ENCODE measurements around the gene RAB26. TPM values are rescaled to one million over a fixed set of nuclear protein-coding genes. Genes with fewer than 3 reads are reported as not detected.
"Not testable (repeated sequence)": the region's sequence is repeated elsewhere in the genome, so short reads cannot be mapped to it uniquely, and the experiment has no call there.

The RAB26 gene
- total and polyA plus RNA-seq, 12 donors, result 0.26 to 6.4 (median 1.6) TPM

- H3K27me3 ChIP-seq, result peaks cover 11 to 39% (median 22%) of the 10 kb centered on the region in 7 donors
- peaks cover 4 to 17% (median 12%) of the 10 kb centered on the region in 9 donors for H3K4me1 ChIP-seq
- 87 to 90% methylated on average over 6 of the region's 6 CpGs for WGBS, 2 donors
- DNase-seq (no peak), ATAC-seq (no peak)
- no peaks in the 10 kb centered on the region for H3K36me3 ChIP-seq
- H3K4me3 ChIP-seq, result no peak overlapping the region
- intact Hi-C loops (cut with DNase I), result no loop called here
- no peak for TF ChIP-seq CTCF (IDR thresholded peaks at IDR 0.05)
- no peak overlapping the region for H3K27ac ChIP-seq
- H3K9me3 ChIP-seq, result no peaks in the 10 kb centered on the region
These were observed 51.9 kb downstream of the RAB26 start for GRCh38 chr16:2200313-2200712.

DNA sequence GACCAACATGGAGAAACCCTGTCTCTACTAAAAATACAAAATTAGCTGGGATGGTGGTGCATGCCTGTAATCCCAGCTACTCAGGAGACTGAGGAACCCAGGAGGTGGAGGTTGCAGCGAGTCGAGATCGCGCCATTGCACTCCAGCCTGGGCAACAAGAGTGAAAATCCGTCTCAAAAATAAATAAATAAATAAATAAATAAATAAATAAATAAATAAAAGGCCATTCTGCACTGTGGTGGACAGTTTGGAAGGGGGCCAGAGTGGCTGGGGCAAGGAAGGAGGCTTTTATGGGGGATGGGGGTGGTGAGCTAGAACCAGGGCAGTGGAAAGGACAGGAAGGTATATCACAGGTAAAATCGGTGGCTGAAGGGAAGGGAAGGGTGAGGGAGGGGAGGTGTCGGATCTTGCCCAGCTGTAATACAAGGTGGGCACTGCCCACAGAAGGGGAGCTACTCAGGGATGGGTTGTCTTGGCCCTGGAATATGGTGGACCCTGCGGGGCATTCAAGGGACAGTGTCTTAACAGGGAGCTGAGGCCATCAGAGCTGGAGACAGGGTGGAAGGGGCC lies 54.8 kb downstream of the RAB26 start:
- intact Hi-C loops (cut with DNase I); H3K4me3 ChIP-seq; DNase-seq; H3K9me3 ChIP-seq; ATAC-seq; H3K27ac ChIP-seq: not testable (repeated sequence)
- Histone ChIP-seq H3K36me3 (peaks cover 0 to 17% (median 7%) of the 10 kb centered on the region in 9 donors), H3K27me3 (peaks cover 0 to 15% (median under 1%) of the 10 kb centered on the region in 7 donors), H3K4me1 (peaks cover 9 to 24% (median 15%) of the 10 kb centered on the region in 9 donors)
- WGBS, 2 donors, result 95 to 97% methylated on average over 8 of the region's 8 CpGs

Small RNA genes within 50 kb of the gene (microRNA-seq; reads per million reads assigned to microRNA genes)
- gene MIR3180-5 (0 reads per million in 2 donors), gene MIR4516 (0 reads per million in 2 donors), gene MIR6511B1 (0 reads per million in 2 donors)

Other genes with a start within 250 kb of the RAB26 start
- gene HS3ST6, start 230.2 kb upstream of the RAB26 start, total RNA-seq, result not detected
- gene HS3ST6, start 230.2 kb upstream of the RAB26 start, polyA plus RNA-seq, result under 1 TPM in 1 of 2 donors, not detected in 1; 0.03 TPM
- 10 to 100 TPM; 24.6 to 53.7 (median 34.3) TPM for gene MSRB1, start 205.4 kb upstream of the RAB26 start, total RNA-seq
- gene MSRB1, start 205.4 kb upstream of the RAB26 start, polyA plus RNA-seq, result 10 to 100 TPM; 41.4 to 82.2 TPM
- gene RPL3L, start 193.9 kb upstream of the RAB26 start, total RNA-seq, result 100 to 1,000 TPM; 173 to 282 (median 254) TPM
- 100 to 1,000 TPM; 124 to 164 TPM for gene RPL3L, start 193.9 kb upstream of the RAB26 start, polyA plus RNA-seq
- gene NDUFB10, start 189.1 kb upstream of the RAB26 start, total RNA-seq, result 100 to 1,000 TPM; 375 to 755 (median 559) TPM
- 1,000 to 10,000 TPM in 1 of 2 donors, 100 to 1,000 TPM in 1; 824 to 1,046 TPM for gene NDUFB10, start 189.1 kb upstream of the RAB26 start, polyA plus RNA-seq
- gene RPS2, start 183.8 kb upstream of the RAB26 start, total RNA-seq, result 1,000 to 10,000 TPM in 3 of 10 donors, 100 to 1,000 TPM in 7; 691 to 1,555 (median 813) TPM
- 1,000 to 10,000 TPM; 1,955 to 3,593 TPM for gene RPS2, start 183.8 kb upstream of the RAB26 start, polyA plus RNA-seq
- not detected for gene RNF151, start 181.8 kb upstream of the RAB26 start, total RNA-seq
- gene RNF151, start 181.8 kb upstream of the RAB26 start, polyA plus RNA-seq, result not detected
- 10 to 100 TPM; 18.5 to 26.7 (median 21.9) TPM for gene TBL3, start 176.6 kb upstream of the RAB26 start, total RNA-seq
- 10 to 100 TPM; 57.4 to 71.1 TPM for gene TBL3, start 176.6 kb upstream of the RAB26 start, polyA plus RNA-seq
- gene NOXO1, start 167.2 kb upstream of the RAB26 start, total RNA-seq, result not detected
- gene NOXO1, start 167.2 kb upstream of the RAB26 start, polyA plus RNA-seq, result under 1 TPM; 0.09 to 0.29 TPM
- 10 to 100 TPM; 14.7 to 30.2 (median 24.5) TPM for gene GFER, start 164.4 kb upstream of the RAB26 start, total RNA-seq
- gene GFER, start 164.4 kb upstream of the RAB26 start, polyA plus RNA-seq, result 10 to 100 TPM; 37.5 to 65.6 TPM
- under 1 TPM in 8 of 10 donors, not detected in 2; 0.15 to 0.62 (median 0.28) TPM for gene SYNGR3, start 158.7 kb upstream of the RAB26 start, total RNA-seq
- gene SYNGR3, start 158.7 kb upstream of the RAB26 start, polyA plus RNA-seq, result 1 to 10 TPM in 1 of 2 donors, under 1 TPM in 1; 0.51 to 2.5 TPM
- gene ZNF598, start 138.8 kb upstream of the RAB26 start, total RNA-seq, result 10 to 100 TPM in 9 of 10 donors, 1 to 10 TPM in 1; 9.5 to 24.7 (median 14.2) TPM
- gene ZNF598, start 138.8 kb upstream of the RAB26 start, polyA plus RNA-seq, result 10 to 100 TPM; 12.6 to 25.3 TPM
- under 1 TPM in 1 of 10 donors, not detected in 9; 0.39 TPM for gene NPW, start 128.8 kb upstream of the RAB26 start, total RNA-seq
- gene NPW, start 128.8 kb upstream of the RAB26 start, polyA plus RNA-seq, result under 1 TPM in 1 of 2 donors, not detected in 1; 0.54 TPM
- gene NHERF2, start 121.7 kb upstream of the RAB26 start, total RNA-seq, result 100 to 1,000 TPM in 9 of 10 donors, 10 to 100 TPM in 1; 94.3 to 429 (median 146) TPM
- gene NHERF2, start 121.7 kb upstream of the RAB26 start, polyA plus RNA-seq, result 100 to 1,000 TPM; 314 to 640 TPM
- 10 to 100 TPM in 8 of 10 donors, 1 to 10 TPM in 2; 9.8 to 24.9 (median 12.3) TPM for gene NTHL1, start 100.8 kb upstream of the RAB26 start, total RNA-seq
- gene NTHL1, start 100.8 kb upstream of the RAB26 start, polyA plus RNA-seq, result 10 to 100 TPM; 16.1 to 51.9 TPM
- gene TSC2, start 100.6 kb upstream of the RAB26 start, total RNA-seq, result 10 to 100 TPM; 54.7 to 87.0 (median 71.5) TPM
- gene TSC2, start 100.6 kb upstream of the RAB26 start, polyA plus RNA-seq, result 10 to 100 TPM; 28.8 to 83.3 TPM
- 100 to 1,000 TPM in 6 of 10 donors, 10 to 100 TPM in 4; 79.3 to 122 (median 104) TPM for gene PKD1, start 12.7 kb upstream of the RAB26 start, total RNA-seq
- gene PKD1, start 12.7 kb upstream of the RAB26 start, polyA plus RNA-seq, result 100 to 1,000 TPM in 1 of 2 donors, 10 to 100 TPM in 1; 76.7 to 114 TPM
- gene TRAF7, start 7.2 kb downstream of the RAB26 start, total RNA-seq, result 10 to 100 TPM; 16.9 to 44.9 (median 23.8) TPM
- 10 to 100 TPM; 14.6 to 28.2 TPM for gene TRAF7, start 7.2 kb downstream of the RAB26 start, polyA plus RNA-seq
- gene CASKIN1, start 48.0 kb downstream of the RAB26 start, total RNA-seq, result 1 to 10 TPM in 5 of 10 donors, under 1 TPM in 5; 0.24 to 6.0 (median 1.1) TPM
- gene CASKIN1, start 48.0 kb downstream of the RAB26 start, polyA plus RNA-seq, result 1 to 10 TPM in 1 of 2 donors, under 1 TPM in 1; 0.33 to 3.4 TPM
- gene MLST8, start 56.8 kb downstream of the RAB26 start, total RNA-seq, result 10 to 100 TPM; 19.3 to 28.8 (median 23.6) TPM
- 10 to 100 TPM; 38.8 to 43.1 TPM for gene MLST8, start 56.8 kb downstream of the RAB26 start, polyA plus RNA-seq
- gene BRICD5, start 62.2 kb downstream of the RAB26 start, total RNA-seq, result 10 to 100 TPM in 1 of 10 donors, 1 to 10 TPM in 9; 4.3 to 15.6 (median 7.2) TPM
- 10 to 100 TPM; 14.7 to 31.7 TPM for gene BRICD5, start 62.2 kb downstream of the RAB26 start, polyA plus RNA-seq
- gene PGP, start 66.2 kb downstream of the RAB26 start, total RNA-seq, result 10 to 100 TPM; 21.1 to 48.3 (median 25.7) TPM
- gene PGP, start 66.2 kb downstream of the RAB26 start, polyA plus RNA-seq, result 10 to 100 TPM; 31.3 to 33.1 TPM
- gene E4F1, start 75.0 kb downstream of the RAB26 start, total RNA-seq, result 10 to 100 TPM in 7 of 10 donors, 1 to 10 TPM in 3; 8.4 to 16.3 (median 10.7) TPM
- 10 to 100 TPM; 22.0 to 34.8 TPM for gene E4F1, start 75.0 kb downstream of the RAB26 start, polyA plus RNA-seq
- gene DNASE1L2, start 87.8 kb downstream of the RAB26 start, total RNA-seq, result under 1 TPM in 9 of 10 donors, not detected in 1; 0.15 to 0.44 (median 0.30) TPM
- gene DNASE1L2, start 87.8 kb downstream of the RAB26 start, polyA plus RNA-seq, result 1 to 10 TPM in 1 of 2 donors, under 1 TPM in 1; 0.49 to 1.2 TPM
- 100 to 1,000 TPM; 118 to 243 (median 153) TPM for gene ECI1, start 103.0 kb downstream of the RAB26 start, total RNA-seq
- 100 to 1,000 TPM; 256 to 491 TPM for gene ECI1, start 103.0 kb downstream of the RAB26 start, polyA plus RNA-seq
- 100 to 1,000 TPM; 103 to 128 (median 118) TPM for gene RNPS1, start 119.5 kb downstream of the RAB26 start, total RNA-seq
- 100 to 1,000 TPM in 1 of 2 donors, 10 to 100 TPM in 1; 61.7 to 136 TPM for gene RNPS1, start 119.5 kb downstream of the RAB26 start, polyA plus RNA-seq
- gene ABCA3, start 192.1 kb downstream of the RAB26 start, total RNA-seq, result 10 to 100 TPM in 3 of 10 donors, 1 to 10 TPM in 7; 7.7 to 12.5 (median 9.4) TPM
- 1 to 10 TPM; 4.9 to 5.3 TPM for gene ABCA3, start 192.1 kb downstream of the RAB26 start, polyA plus RNA-seq

All from heart right ventricle (tissue), 16 donors.